ENCODE data around the gene SLC25A47.
A peak's percentile ranks its signal among the peaks of the same experiment; 100 is the strongest.

The SLC25A47 gene

DNA sequence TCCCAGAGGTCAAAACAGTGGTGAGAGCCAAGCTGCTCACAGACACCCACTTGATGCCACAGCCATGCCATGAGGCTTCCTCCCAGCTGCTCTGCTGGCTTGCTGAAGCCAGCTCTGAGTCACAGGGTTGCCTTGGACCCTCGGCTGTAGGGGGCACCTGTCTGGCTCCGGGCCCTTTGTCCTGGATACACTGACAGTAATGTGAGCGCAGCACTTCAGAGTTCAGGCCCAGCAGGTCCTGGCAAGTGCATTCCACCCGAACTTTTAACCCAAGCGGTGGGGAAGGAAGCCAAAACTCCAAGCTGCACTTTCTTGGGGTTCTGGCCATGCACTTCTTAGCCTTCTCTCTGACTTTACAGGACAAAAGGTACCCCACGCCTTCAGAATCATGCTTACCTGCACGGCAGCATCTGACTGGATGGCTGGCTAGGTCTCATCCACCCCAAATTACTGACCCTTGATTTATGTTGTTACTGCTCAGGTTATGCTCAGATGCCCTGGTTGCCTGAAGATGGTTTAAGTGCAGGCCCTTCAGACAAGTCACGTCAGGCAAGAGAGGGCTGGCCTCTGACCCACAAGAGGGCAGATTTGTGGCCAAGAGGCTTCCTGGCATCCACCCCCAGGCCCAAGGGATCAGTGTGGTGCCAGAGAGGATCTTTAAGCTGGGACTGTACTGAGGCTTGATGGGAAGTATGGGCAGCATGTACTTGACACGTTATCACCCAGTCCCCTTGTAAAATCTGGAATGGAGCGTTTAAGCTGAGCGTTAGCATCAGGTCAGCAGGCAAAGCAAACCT lies 41.7 kb upstream of the SLC25A47 start:
- TF ChIP-seq ZFX (IDR thresholded peaks at IDR 0.05; ENCODE audit: borderline replicate concordance), result no peak
- no peak for TF ChIP-seq CTCF (IDR thresholded peaks at IDR 0.05)
- H3K27ac ChIP-seq, result no peak overlapping the region

- TF ChIP-seq ZFX (IDR thresholded peaks at IDR 0.05; ENCODE audit: borderline replicate concordance) (no peak), CTCF (IDR thresholded peaks at IDR 0.05) (no peak)
- no peak overlapping the region for H3K27ac ChIP-seq
These were observed 41.1 kb upstream of the SLC25A47 start for GRCh38 chr14:100282083-100282350.

DNA sequence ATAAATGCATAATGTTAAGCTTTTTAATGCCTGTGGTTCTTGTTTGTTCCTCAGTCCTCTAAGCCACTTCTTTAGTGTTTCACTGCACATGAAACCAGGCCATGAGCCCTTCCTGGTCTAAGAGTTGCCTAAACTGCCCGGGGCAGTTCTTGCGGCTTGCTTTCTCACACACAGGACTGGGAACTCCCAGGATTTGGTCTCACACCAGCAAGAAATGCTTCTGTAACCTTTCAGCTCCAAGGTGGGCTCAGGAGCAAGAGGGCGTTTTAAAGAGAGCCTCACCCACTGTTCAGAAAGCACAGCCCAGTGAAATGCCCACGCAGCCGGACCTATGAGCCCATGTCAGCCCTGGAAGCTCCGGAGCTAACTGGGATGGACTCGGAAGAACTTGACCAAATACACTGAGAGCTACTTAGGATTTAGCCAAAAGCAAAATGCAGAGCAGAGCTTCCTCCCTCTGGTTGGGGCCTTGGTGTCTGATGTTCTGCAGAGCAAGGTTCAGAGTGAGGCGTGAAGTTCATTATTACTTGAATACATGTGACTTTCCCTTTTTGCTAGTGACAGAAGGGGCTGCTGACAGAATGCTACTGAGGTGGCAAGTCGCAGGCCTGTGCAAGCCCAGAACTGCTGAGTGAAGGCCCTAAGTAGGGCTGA lies 40.2 kb upstream of the SLC25A47 start:
- no peak for TF ChIP-seq CTCF (IDR thresholded peaks at IDR 0.05)
- TF ChIP-seq ZFX (IDR thresholded peaks at IDR 0.05; ENCODE audit: borderline replicate concordance), result no peak
- peak overlapping the region; percentile 79 for H3K27ac ChIP-seq

DNA sequence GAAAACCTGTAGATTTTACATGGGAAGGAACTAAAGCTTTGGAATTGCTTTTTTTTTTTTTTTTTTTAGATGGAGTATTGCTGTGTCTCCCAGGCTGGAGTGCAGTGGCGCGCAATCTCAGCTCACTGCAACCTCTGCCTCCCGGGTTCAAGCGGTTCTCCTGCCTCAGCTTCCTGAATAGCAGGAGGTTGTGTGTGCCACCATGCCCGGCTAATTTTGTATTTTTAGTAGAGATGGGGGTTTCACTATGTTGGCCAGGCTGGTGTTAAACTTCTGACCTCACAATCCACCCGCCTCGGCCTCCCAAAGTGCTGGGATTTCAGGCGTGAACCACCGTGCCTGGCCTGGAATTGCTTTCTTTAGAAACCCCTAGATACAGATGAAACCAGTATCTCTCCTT lies 39.7 kb upstream of the SLC25A47 start:
- peak overlapping the region; percentile 79 for H3K27ac ChIP-seq

- no peak for TF ChIP-seq ZFX (IDR thresholded peaks at IDR 0.05; ENCODE audit: borderline replicate concordance)
- no peak for TF ChIP-seq CTCF (IDR thresholded peaks at IDR 0.05)
- H3K27ac ChIP-seq, result peak overlapping the region; percentile 79
These were observed 38.9 kb upstream of the SLC25A47 start for GRCh38 chr14:100283984-100284881.

GRCh38 chr14:100285021-100285912 lies 37.9 kb upstream of the SLC25A47 start:
- H3K27ac ChIP-seq, result peak overlapping the region; percentile 79
- TF ChIP-seq ZFX (IDR thresholded peaks at IDR 0.05; ENCODE audit: borderline replicate concordance) (no peak), CTCF (IDR thresholded peaks at IDR 0.05) (peak; percentile 91)

- peak overlapping the region; percentile 79 for H3K27ac ChIP-seq
- TF ChIP-seq CTCF (IDR thresholded peaks at IDR 0.05) (peak; percentile 57), ZFX (IDR thresholded peaks at IDR 0.05; ENCODE audit: borderline replicate concordance) (no peak)
These were observed 37.2 kb upstream of the SLC25A47 start for GRCh38 chr14:100285913-100286400.
